Measurements from ENCODE around the gene BDNF.

Gene BDNF

DNA sequence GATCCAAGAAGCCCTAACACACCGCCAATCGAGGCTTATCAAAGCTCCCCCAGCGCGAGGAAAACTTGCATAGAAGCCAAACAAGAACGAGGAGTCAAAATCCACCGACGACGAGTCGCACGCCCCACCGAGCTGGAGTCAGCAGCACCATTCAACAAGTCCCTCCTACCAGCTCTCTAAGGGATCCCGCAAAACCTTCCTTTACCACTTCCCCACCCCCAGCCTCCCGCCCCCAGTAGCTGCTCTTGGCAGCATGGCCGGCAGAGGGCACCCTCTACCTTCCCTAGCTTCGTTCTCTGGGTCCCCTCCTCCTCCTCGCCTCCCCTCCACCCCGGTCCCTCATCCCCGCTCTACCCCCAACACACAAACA lies 1.4 kb downstream of the BDNF start:
- Histone ChIP-seq H3K36me3 (no peaks in the 10 kb centered on the region), H3K27me3 (ENCODE audit: insufficient read depth, low read depth, severe bottlenecking) (peaks cover 30% of the 10 kb centered on the region), H3K27ac (no peak overlapping the region), H3K9me3 (ENCODE audit: severe bottlenecking) (no peaks in the 10 kb centered on the region), H3K4me3 (ENCODE audit: low read depth, low read length) (peak overlapping the region; percentile 60)
- peak; percentile 85 for DNase-seq
- TF ChIP-seq, protein P1, sequence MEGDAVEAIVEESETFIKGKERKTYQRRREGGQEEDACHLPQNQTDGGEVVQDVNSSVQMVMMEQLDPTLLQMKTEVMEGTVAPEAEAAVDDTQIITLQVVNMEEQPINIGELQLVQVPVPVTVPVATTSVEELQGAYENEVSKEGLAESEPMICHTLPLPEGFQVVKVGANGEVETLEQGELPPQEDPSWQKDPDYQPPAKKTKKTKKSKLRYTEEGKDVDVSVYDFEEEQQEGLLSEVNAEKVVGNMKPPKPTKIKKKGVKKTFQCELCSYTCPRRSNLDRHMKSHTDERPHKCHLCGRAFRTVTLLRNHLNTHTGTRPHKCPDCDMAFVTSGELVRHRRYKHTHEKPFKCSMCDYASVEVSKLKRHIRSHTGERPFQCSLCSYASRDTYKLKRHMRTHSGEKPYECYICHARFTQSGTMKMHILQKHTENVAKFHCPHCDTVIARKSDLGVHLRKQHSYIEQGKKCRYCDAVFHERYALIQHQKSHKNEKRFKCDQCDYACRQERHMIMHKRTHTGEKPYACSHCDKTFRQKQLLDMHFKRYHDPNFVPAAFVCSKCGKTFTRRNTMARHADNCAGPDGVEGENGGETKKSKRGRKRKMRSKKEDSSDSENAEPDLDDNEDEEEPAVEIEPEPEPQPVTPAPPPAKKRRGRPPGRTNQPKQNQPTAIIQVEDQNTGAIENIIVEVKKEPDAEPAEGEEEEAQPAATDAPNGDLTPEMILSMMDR (IDR thresholded peaks at IDR 0.05; ENCODE audit: low read depth, low read length): peak; percentile 83

DNA sequence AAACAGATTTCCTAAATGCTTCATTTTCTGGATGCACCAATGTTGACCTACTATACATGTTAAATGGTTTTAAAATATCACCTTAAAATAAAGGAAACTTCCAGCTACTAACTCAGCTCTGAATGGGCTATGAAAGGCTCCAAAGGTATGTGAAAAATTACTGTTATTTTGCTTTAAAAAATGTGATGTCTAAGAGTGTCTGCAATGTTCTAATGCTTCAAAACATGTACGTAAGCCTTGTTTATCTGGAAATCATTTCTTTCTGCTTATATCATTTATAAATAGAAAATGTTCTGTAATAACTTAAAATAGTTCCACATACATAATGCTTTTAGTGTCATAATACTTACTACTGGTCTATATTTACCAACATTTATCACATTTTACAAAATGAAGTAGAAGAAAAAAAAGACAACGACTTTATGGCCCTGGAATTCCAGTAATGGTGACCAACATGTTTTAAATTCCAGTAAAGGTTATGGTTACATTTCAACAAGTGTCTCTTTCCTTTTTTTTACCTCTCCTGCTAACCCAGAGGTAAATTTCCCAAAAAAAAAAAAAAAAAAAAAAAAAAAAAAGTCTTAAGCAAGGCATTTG lies 2.5 kb downstream of the BDNF start:
- H3K27ac ChIP-seq: no peak overlapping the region
- H3K36me3 ChIP-seq: no peaks in the 10 kb centered on the region
- TF ChIP-seq, protein P1 (IDR thresholded peaks at IDR 0.05; ENCODE audit: low read depth, low read length): no peak
- H3K27me3 ChIP-seq (ENCODE audit: insufficient read depth, low read depth, severe bottlenecking): peaks cover 30% of the 10 kb centered on the region
- H3K4me3 ChIP-seq (ENCODE audit: low read depth, low read length): no peak overlapping the region
- H3K9me3 ChIP-seq (ENCODE audit: severe bottlenecking): no peaks in the 10 kb centered on the region
- DNase-seq: no peak

DNA sequence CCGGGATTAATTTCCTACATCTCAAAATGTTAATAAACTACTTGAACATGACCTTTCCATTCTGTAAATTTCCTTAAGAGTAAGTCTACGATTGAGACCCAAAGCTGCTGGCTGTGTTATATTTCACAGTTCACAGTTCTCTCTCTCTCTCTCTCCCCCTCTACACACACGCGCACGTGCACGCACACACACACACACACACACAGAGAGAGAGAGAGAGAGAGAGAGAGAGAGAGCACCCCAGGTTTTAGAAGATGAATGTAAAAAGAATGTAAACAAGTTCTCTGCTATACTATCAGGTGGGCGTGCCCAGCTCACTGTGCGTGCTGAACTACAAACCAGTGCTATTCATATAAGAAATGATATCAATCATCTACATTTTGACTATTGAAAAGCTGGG lies 3.3 kb downstream of the BDNF start:
- Histone ChIP-seq H3K27ac (no peak overlapping the region), H3K27me3 (ENCODE audit: insufficient read depth, low read depth, severe bottlenecking) (peaks cover 27% of the 10 kb centered on the region), H3K4me3 (ENCODE audit: low read depth, low read length) (no peak overlapping the region), H3K9me3 (ENCODE audit: severe bottlenecking) (no peaks in the 10 kb centered on the region), H3K36me3 (no peaks in the 10 kb centered on the region)
- no peak for DNase-seq
- TF ChIP-seq, protein P1 (IDR thresholded peaks at IDR 0.05; ENCODE audit: low read depth, low read length): no peak

DNA sequence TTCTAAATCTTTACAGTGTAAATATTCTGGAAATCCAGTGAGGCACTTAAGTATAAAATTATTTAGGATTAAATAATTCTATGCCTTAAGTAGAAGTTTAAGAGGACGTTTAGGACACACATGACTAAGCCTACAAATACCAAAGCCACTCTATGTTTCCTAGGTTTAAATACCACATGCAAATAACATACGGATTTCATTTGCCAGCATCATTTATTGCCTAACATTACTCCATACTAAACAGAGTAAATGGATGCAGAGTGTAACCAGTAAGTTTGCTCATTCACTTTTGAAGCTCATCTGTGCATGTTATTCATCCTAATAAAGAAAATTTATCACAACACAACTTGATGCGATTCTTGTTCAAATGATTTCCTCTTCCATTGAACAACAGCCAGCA lies 4.1 kb downstream of the BDNF start:
- Histone ChIP-seq H3K27me3 (ENCODE audit: insufficient read depth, low read depth, severe bottlenecking) (peaks cover 19% of the 10 kb centered on the region), H3K9me3 (ENCODE audit: severe bottlenecking) (no peaks in the 10 kb centered on the region), H3K4me3 (ENCODE audit: low read depth, low read length) (no peak overlapping the region), H3K27ac (no peak overlapping the region), H3K36me3 (no peaks in the 10 kb centered on the region)
- TF ChIP-seq, protein P1 (IDR thresholded peaks at IDR 0.05; ENCODE audit: low read depth, low read length): no peak
- DNase-seq: no peak

DNA sequence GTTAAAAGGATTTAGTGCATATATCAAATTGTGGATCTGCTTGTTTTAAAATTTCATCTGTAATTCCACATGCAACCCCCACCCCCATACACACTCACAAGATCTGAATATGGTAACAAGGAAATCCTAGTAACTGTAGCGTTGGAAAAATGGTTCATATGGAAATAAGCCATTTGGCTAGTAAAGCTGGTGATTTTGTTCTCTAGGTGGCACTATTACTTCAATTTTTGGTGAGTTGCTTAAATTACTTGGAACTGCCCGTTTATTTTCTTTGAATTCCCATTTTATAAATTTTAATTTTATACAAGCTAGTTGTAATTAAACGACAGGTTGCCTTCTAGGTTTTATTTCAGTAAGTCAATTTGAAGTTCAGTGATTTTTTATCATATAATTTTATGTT lies 5.3 kb downstream of the BDNF start:
- H3K27ac ChIP-seq: no peak overlapping the region
- no peak for DNase-seq
- TF ChIP-seq, protein P1 (IDR thresholded peaks at IDR 0.05; ENCODE audit: low read depth, low read length): no peak

DNA sequence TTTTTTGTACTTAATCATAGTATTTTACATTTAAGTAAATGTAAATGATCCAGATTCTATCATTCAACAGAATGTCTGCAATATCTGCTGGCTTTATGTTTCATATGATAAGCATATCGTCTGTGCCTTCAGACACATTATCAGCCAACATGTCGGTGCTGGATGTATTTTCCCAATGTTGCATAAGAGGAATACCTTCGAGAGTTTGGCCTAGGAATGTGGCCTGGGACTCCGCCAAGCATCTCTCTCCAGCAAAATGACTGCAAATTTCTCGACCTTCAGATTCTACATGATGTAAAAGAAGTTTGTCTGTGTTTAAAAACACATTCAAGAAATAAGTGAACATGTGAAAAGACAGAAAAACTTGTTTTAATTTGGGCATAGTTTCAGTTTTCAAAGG lies 6.9 kb downstream of the BDNF start:
- H3K27ac ChIP-seq: no peak overlapping the region
- DNase-seq: no peak
- TF ChIP-seq, protein P1 (IDR thresholded peaks at IDR 0.05; ENCODE audit: low read depth, low read length): no peak
- no peaks in the 10 kb centered on the region for H3K36me3 ChIP-seq
- no peaks in the 10 kb centered on the region for H3K9me3 ChIP-seq (ENCODE audit: severe bottlenecking)
- peaks cover 2% of the 10 kb centered on the region for H3K27me3 ChIP-seq (ENCODE audit: insufficient read depth, low read depth, severe bottlenecking)
- no peak overlapping the region for H3K4me3 ChIP-seq (ENCODE audit: low read depth, low read length)

More for the DNA sequence above, 5.3 kb downstream of the BDNF start:
- no peaks in the 10 kb centered on the region for H3K36me3 ChIP-seq
- no peaks in the 10 kb centered on the region for H3K9me3 ChIP-seq (ENCODE audit: severe bottlenecking)
- no peak overlapping the region for H3K4me3 ChIP-seq (ENCODE audit: low read depth, low read length)
- H3K27me3 ChIP-seq (ENCODE audit: insufficient read depth, low read depth, severe bottlenecking): peaks cover 12% of the 10 kb centered on the region

All from WERI-Rb-1 (cell line).